HG02938 (cell line): ENCODE data around the gene NPAS3.
"Not testable (repeated sequence)": the region's sequence is repeated elsewhere in the genome, so short reads cannot be mapped to it uniquely, and the experiment has no call there.

Experiments used
- ATAC-seq: cut with Tn5 transposase; IDR thresholded peaks from one replicate; pipeline ENCODE4 v1.9.1; 2021; ENCODE audit warnings: mild to moderate bottlenecking, moderate library complexity; ENCODE audit not compliant: unreplicated experiment

Gene NPAS3

GRCh38 chr14:33068040-33068439, 129.4 kb downstream of the NPAS3 start:
- ATAC-seq = no peak

GRCh38 chr14:33068626-33069025, 129.9 kb downstream of the NPAS3 start:
- ATAC-seq = no peak

DNA sequence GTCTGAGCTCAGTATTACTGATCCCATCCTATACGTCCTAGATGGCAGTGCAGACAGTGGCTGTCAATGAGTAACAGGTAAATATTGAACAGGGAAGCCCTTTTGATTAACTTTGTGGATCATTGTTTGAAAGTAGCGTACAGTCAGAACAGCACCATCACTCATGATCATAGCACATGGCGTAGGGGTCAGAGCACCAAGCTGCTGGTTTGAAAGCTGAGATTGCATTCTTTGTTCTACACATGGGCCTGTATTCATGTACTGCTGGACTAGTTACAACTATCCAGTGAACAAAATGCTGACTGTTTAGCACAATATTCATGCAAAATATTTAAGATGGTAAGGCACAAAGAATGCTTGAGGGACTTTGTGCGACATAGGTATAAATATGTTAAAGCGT, 131.8 kb downstream of the NPAS3 start:
- ATAC-seq = no peak

GRCh38 chr14:33073023-33073422, 134.3 kb downstream of the NPAS3 start:
- no peak for ATAC-seq

GRCh38 chr14:33081259-33081658, 142.6 kb downstream of the NPAS3 start:
- no peak for ATAC-seq

- no peak for ATAC-seq
Observed at GRCh38 chr14:33085799-33086198, 147.1 kb downstream of the NPAS3 start.

- ATAC-seq = not testable (repeated sequence)
Observed at GRCh38 chr14:33088274-33088673, 149.6 kb downstream of the NPAS3 start.

- no peak for ATAC-seq
Observed at GRCh38 chr14:33098016-33098415, 159.3 kb downstream of the NPAS3 start.

- ATAC-seq = no peak
Observed at GRCh38 chr14:33103489-33103888, 164.8 kb downstream of the NPAS3 start.

DNA sequence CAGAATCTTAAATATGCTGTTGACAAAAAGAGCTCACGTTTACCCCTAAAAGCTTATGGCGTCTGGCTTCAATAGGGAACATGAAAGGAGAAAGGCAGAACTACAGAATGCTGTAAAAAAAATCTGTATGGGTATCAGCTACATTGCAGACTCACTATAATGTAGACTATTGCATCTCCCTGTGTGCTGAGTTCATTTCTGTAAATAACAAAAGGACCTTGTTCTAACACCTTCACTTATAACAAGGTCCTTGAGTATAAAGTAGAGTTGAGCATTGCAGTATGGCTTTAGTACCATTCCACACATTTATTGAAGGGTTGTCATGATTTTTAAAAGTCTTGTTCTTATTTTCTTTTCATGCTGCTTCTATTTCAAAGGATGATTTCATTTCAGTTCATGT, 165.3 kb downstream of the NPAS3 start:
- ATAC-seq = no peak

DNA sequence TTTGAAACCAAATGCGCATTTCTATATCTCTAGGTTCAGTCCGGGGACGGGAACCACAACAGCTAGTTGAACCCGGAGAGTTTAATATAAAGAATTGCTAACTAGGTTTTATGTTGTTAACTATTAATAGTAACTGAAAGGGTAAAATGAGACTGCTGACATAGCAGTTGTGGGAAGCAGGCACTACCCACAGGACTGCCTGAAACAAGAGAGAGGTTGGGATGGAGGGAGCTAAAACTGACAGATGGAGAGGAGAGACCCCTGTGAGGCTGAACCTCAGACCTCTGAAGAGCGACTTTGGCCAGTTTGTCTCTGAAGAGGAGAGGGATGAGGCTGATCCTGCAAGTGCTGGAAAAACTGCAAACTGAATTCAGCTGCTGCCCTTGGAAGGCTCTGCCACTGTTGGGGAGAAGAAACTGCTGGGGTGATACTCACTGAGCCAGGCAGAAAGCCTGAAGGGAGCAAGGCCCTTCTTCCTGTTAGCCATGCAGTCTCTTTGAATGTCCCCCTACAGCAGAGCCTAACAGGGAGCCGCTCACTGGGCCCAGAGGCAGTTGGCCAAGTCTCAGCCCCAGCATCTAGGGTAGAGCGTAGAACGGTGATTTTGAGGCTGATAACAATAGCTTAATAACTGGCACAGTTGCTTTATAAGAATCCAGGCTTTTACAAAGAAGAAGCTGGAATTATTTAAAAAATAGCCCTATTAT, 172.2 kb downstream of the NPAS3 start:
- no peak for ATAC-seq

GRCh38 chr14:33114331-33114730, 175.7 kb downstream of the NPAS3 start:
- ATAC-seq = no peak

DNA sequence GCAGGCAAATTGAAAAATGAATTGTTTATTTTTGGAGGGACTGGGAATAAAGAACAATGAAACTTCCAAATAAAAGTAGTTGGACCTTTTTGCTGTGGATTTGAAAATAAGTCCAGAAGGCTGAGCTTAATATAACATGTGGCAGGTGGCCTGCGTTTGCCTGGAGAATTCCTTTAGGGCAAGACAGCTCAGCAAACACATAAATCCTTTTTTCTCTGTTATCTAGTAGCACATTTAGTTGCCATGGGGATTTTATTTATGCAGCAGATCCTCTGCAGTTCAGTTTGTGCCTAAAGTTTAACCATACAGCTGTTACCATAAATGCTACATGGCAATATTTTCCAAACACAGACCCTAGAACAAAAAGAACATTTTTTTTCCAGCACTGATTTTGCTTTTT, 180.0 kb downstream of the NPAS3 start:
- no peak for ATAC-seq

DNA sequence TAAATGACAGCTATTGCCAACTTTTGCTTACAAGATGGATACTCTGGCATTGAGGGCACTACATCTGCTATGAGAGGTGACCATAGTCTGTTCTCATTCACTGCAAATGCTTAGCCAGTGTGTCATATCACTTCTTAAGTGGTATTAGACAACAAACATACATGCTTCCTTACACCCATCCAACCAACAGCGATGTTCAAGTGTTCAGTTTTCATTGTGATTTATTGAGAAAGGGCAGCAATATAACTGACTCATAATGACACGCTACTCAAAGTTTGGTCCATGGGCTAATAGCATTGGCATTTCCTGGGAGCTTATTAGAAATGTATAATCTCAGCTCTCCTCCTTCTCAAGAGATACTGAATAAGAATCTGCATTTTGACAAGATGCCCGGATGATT, 181.7 kb downstream of the NPAS3 start:
- ATAC-seq = no peak

DNA sequence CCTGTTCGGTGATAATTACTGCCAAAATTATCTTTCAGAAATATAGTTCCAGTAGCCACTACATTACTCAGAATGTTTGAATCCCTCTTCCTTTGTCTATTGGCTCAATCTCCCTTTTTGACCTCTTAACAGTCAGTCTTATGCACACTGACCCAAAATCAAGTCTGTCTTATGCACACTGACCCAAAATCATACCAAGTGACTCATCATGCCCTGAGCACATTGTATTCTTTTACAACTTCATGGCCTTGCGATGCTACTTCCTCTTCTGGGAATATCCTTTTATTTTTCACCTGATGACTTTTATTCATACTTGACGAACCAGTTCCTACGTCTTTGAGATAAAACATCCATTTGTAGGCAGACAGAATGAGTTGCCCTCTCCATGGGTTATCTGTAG, 182.3 kb downstream of the NPAS3 start:
- no peak for ATAC-seq

GRCh38 chr14:33123281-33123680, 184.6 kb downstream of the NPAS3 start:
- ATAC-seq = no peak

GRCh38 chr14:33126433-33126832, 187.8 kb downstream of the NPAS3 start:
- ATAC-seq = no peak

DNA sequence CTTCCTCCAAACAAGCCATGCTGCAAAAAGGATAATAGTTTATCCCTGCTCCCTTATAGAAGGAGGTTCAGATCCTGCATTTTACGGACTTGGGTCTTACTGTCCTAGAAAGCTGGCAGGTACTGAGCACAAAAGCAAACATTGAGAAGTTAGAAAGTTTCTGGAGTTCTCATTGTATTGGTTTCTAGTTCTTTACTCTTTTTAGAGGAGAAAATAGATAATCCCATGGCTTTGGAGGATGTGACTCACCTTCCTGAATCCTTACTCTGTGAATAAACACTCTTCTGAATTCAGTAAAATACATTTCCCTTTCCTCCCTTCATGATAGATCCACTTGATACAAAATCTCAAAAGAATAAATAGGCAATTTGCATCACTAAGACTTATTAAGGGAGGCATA, 188.9 kb downstream of the NPAS3 start:
- ATAC-seq = no peak

DNA sequence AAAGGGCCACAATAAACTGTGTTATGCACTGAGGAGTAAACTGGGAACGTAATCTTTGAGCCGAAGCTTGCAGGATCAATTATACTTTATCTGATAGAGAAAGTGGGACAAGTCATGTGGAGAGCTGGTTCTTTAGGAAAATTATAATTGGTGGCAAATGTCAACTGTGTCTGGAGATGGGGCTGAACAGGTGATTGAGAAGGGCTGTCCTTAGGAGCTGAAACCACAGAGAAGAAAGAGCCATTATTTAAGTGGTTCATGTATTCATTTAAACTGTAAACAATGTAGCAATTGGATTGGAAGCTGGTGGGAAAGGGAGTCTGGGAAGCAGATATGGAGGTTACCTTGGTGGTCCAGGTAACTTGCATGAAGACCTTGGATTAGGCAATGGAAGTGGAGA, 193.1 kb downstream of the NPAS3 start:
- no peak for ATAC-seq

DNA sequence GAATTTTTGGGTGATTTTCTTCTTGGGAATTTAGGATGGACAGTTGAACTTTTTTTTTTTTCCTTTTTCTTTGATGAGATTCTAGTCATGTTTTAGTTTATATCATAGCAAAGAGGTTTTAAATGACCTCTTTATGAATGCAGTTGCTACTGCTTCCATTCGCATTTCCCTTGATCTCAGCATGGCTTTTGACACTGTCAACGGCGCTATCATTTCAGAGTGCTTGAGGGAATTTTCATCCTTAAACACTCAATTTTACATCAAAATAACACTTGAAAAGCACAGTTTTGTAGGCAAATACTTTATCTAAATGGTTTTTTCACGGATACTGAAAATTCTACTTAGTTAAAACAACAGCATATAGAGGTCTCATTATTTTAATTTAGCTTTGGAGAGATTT, 195.5 kb downstream of the NPAS3 start:
- no peak for ATAC-seq

GRCh38 chr14:33134975-33135374, 196.3 kb downstream of the NPAS3 start:
- no peak for ATAC-seq

GRCh38 chr14:33150666-33151428, 212.2 kb downstream of the NPAS3 start:
- ATAC-seq = no peak

DNA sequence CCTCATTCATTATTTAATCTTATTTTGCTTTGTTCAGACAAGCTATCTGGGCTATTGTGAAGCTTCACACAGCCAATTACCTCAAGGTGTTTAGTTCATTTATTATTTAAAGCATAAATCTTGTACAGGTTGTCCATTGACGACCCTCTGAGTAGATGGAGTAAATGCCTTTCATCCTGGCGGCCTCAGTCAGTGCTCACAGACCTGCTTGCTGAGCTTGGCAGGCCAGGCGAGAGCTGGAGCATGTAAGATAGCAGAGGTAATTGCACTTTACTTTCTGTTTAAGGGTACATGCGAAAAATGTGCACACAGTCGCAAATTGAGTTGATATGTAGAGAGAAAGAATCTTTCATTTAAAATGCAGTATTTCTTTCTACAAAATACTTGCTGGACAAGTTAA, 224.4 kb downstream of the NPAS3 start:
- no peak for ATAC-seq
